WERI-Rb-1 (cell line): ENCODE measurements around the gene ARMH1.

Source experiments
- DNase-seq: peaks from one replicate; pipeline ENCODE4 v3.0.0-alpha.2; 2020
- H3K27ac ChIP-seq: fragments of 250-450 bp; sonication (Bioruptor Pico); 2 replicates; pipeline ENCODE4 v1.5.1; 2020; ENCODE audit warnings: mild to moderate bottlenecking, moderate library complexity
- H3K27me3 ChIP-seq: fragments of 250-450 bp; sonication (Bioruptor Pico); 2 replicates; pipeline ENCODE4 v1.5.1; 2021; ENCODE audit warnings: mild to moderate bottlenecking, low read depth, moderate library complexity; ENCODE audit not compliant: insufficient read depth, severe bottlenecking
- H3K36me3 ChIP-seq: fragments of 250-450 bp; sonication (Bioruptor Pico); 2 replicates; pipeline ENCODE4 v1.5.1; 2020; ENCODE audit warnings: mild to moderate bottlenecking, moderate library complexity
- H3K4me3 ChIP-seq: 2 replicates; pipeline ENCODE4 v1.5.1; 2011; ENCODE audit warnings: low read depth, mild to moderate bottlenecking, control low read depth, low read length
- H3K9me3 ChIP-seq: fragments of 250-450 bp; sonication (Bioruptor Pico); 2 replicates; pipeline ENCODE4 v1.5.1; 2021; ENCODE audit warnings: mild to moderate bottlenecking, moderate library complexity; ENCODE audit not compliant: severe bottlenecking
- CTCF ChIP-seq: IDR thresholded peaks from 2 replicates; pipeline ENCODE4 v1.5.1; 2011; ENCODE audit warnings: low read depth, mild to moderate bottlenecking, control low read depth, inconsistent platforms, low read length

ARMH1 gene

GRCh38 chr1:44714532-44714931 lies 40.0 kb downstream of the ARMH1 start:
- TF ChIP-seq CTCF: no peak

GRCh38 chr1:44714944-44715571 lies 40.5 kb downstream of the ARMH1 start:
- TF ChIP-seq CTCF: peak; percentile 87
- H3K27me3 ChIP-seq: no peaks in the 10 kb centered on the region
- no peak overlapping the region for H3K27ac ChIP-seq
- no peaks in the 10 kb centered on the region for H3K9me3 ChIP-seq
- no peaks in the 10 kb centered on the region for H3K36me3 ChIP-seq
- peak; percentile 70 for DNase-seq
- H3K4me3 ChIP-seq: no peak overlapping the region

More at GRCh38 chr1:44714532-44714931, 40.0 kb downstream of the ARMH1 start:
- Histone ChIP-seq H3K9me3 (no peaks in the 10 kb centered on the region), H3K27ac (no peak overlapping the region), H3K27me3 (no peaks in the 10 kb centered on the region), H3K4me3 (no peak overlapping the region), H3K36me3 (no peaks in the 10 kb centered on the region)
- no peak for DNase-seq

GRCh38 chr1:44717156-44717555 lies 42.6 kb downstream of the ARMH1 start:
- Histone ChIP-seq H3K4me3 (no peak overlapping the region), H3K27ac (no peak overlapping the region), H3K27me3 (no peaks in the 10 kb centered on the region), H3K36me3 (no peaks in the 10 kb centered on the region), H3K9me3 (no peaks in the 10 kb centered on the region)
- no peak for TF ChIP-seq CTCF
- no peak for DNase-seq

- H3K27me3 ChIP-seq: no peaks in the 10 kb centered on the region
- H3K4me3 ChIP-seq: no peak overlapping the region
- H3K36me3 ChIP-seq: no peaks in the 10 kb centered on the region
- no peak overlapping the region for H3K27ac ChIP-seq
- no peak for TF ChIP-seq CTCF
- H3K9me3 ChIP-seq: no peaks in the 10 kb centered on the region
- no peak for DNase-seq
Measured at GRCh38 chr1:44717653-44718052, 43.1 kb downstream of the ARMH1 start.

- Histone ChIP-seq H3K27ac (no peak overlapping the region), H3K4me3 (no peak overlapping the region), H3K36me3 (no peaks in the 10 kb centered on the region), H3K9me3 (no peaks in the 10 kb centered on the region), H3K27me3 (no peaks in the 10 kb centered on the region)
- DNase-seq: no peak
- no peak for TF ChIP-seq CTCF
Measured at GRCh38 chr1:44718091-44718490, 43.6 kb downstream of the ARMH1 start.

- no peak overlapping the region for H3K27ac ChIP-seq
- no peak for DNase-seq
- H3K9me3 ChIP-seq: no peaks in the 10 kb centered on the region
- no peaks in the 10 kb centered on the region for H3K27me3 ChIP-seq
- H3K36me3 ChIP-seq: no peaks in the 10 kb centered on the region
- no peak overlapping the region for H3K4me3 ChIP-seq
- TF ChIP-seq CTCF: no peak
Measured at GRCh38 chr1:44719318-44719717, 44.8 kb downstream of the ARMH1 start.
